ENCODE data around the gene KL.

Gene KL

GRCh38 chr13:32997399-32997798 is 18.8 kb upstream of the KL start:
- TF ChIP-seq YY1 (IDR thresholded peaks at IDR 0.05; ENCODE audit: low read depth) (no peak), REST (IDR thresholded peaks at IDR 0.05; ENCODE audit: low read depth) (no peak), ZBTB7A (IDR thresholded peaks at IDR 0.05; ENCODE audit: low read depth) (no peak), RAD21 (IDR thresholded peaks at IDR 0.05; ENCODE audit: low read depth) (no peak), MAX (IDR thresholded peaks at IDR 0.05) (no peak), TEAD4 (IDR thresholded peaks at IDR 0.05) (no peak), CREB1 (IDR thresholded peaks at IDR 0.05; ENCODE audit: low read depth) (no peak), EGR1 (IDR thresholded peaks at IDR 0.05) (no peak), FOXM1 (IDR thresholded peaks at IDR 0.05; ENCODE audit: borderline replicate concordance, low read depth) (no peak), TAF1 (IDR thresholded peaks at IDR 0.05; ENCODE audit: low read depth) (no peak), USF1 (IDR thresholded peaks at IDR 0.05) (no peak), NFIC (IDR thresholded peaks at IDR 0.05) (no peak), CEBPB (IDR thresholded peaks at IDR 0.05) (no peak), EP300 (IDR thresholded peaks at IDR 0.05; ENCODE audit: borderline replicate concordance) (no peak), TCF12 (IDR thresholded peaks at IDR 0.05; ENCODE audit: low read depth) (no peak)

- TF ChIP-seq FOXM1 (IDR thresholded peaks at IDR 0.05; ENCODE audit: borderline replicate concordance, low read depth): no peak
- no peak for TF ChIP-seq RAD21 (IDR thresholded peaks at IDR 0.05; ENCODE audit: low read depth)
These were observed 17.3 kb upstream of the KL start for GRCh38 chr13:32998966-32999365.

GRCh38 chr13:33000365-33000764 is 15.9 kb upstream of the KL start:
- no peak for TF ChIP-seq TAF1 (IDR thresholded peaks at IDR 0.05; ENCODE audit: low read depth)

GRCh38 chr13:33003458-33004019 is 12.7 kb upstream of the KL start:
- no peak for TF ChIP-seq CEBPB (IDR thresholded peaks at IDR 0.05)
- TF ChIP-seq RAD21 (IDR thresholded peaks at IDR 0.05; ENCODE audit: low read depth): no peak
- TF ChIP-seq USF1 (IDR thresholded peaks at IDR 0.05): no peak

GRCh38 chr13:33004511-33004910 is 11.7 kb upstream of the KL start:
- TF ChIP-seq TEAD4 (IDR thresholded peaks at IDR 0.05) (no peak), TAF1 (IDR thresholded peaks at IDR 0.05; ENCODE audit: low read depth) (no peak), EP300 (IDR thresholded peaks at IDR 0.05; ENCODE audit: borderline replicate concordance) (no peak), TCF12 (IDR thresholded peaks at IDR 0.05; ENCODE audit: low read depth) (no peak), FOXM1 (IDR thresholded peaks at IDR 0.05; ENCODE audit: borderline replicate concordance, low read depth) (no peak), CREB1 (IDR thresholded peaks at IDR 0.05; ENCODE audit: low read depth) (no peak), REST (IDR thresholded peaks at IDR 0.05; ENCODE audit: low read depth) (no peak), EGR1 (IDR thresholded peaks at IDR 0.05) (no peak), USF1 (IDR thresholded peaks at IDR 0.05) (no peak), MAX (IDR thresholded peaks at IDR 0.05) (no peak), RAD21 (IDR thresholded peaks at IDR 0.05; ENCODE audit: low read depth) (no peak), NFIC (IDR thresholded peaks at IDR 0.05) (no peak), ZBTB7A (IDR thresholded peaks at IDR 0.05; ENCODE audit: low read depth) (no peak)

GRCh38 chr13:33006134-33006533 is 10.1 kb upstream of the KL start:
- no peak for TF ChIP-seq REST (IDR thresholded peaks at IDR 0.05; ENCODE audit: low read depth)
- no peak for TF ChIP-seq CEBPB (IDR thresholded peaks at IDR 0.05)

All from Ishikawa (cell line).